ENCODE results near the gene CHST11.
"Not testable (repeated sequence)": the region's sequence is repeated elsewhere in the genome, so short reads cannot be mapped to it uniquely, and the experiment has no call there.

Gene CHST11

GRCh38 chr12:104790296-104791125 lies 333.8 kb downstream of the CHST11 start:
- DNase-seq: no peak

GRCh38 chr12:104792570-104792969 lies 335.8 kb downstream of the CHST11 start:
- DNase-seq: no peak

- no peak for DNase-seq
These were observed 336.5 kb downstream of the CHST11 start for GRCh38 chr12:104793285-104793684.

GRCh38 chr12:104793968-104794367 lies 337.2 kb downstream of the CHST11 start:
- DNase-seq: no peak

- DNase-seq: no peak
These were observed 339.7 kb downstream of the CHST11 start for GRCh38 chr12:104796475-104796862.

GRCh38 chr12:104799458-104799857 lies 342.7 kb downstream of the CHST11 start:
- DNase-seq: no peak

- DNase-seq: no peak
These were observed 344.3 kb downstream of the CHST11 start for GRCh38 chr12:104801005-104801404.

GRCh38 chr12:104801427-104801826 lies 344.7 kb downstream of the CHST11 start:
- DNase-seq: no peak

- DNase-seq: no peak
These were observed 345.5 kb downstream of the CHST11 start for GRCh38 chr12:104802208-104802607.

GRCh38 chr12:104805186-104805585 lies 348.4 kb downstream of the CHST11 start:
- DNase-seq: no peak

- DNase-seq: not testable (repeated sequence)
These were observed 349.4 kb downstream of the CHST11 start for GRCh38 chr12:104806194-104806593.

GRCh38 chr12:104809251-104809650 lies 352.5 kb downstream of the CHST11 start:
- DNase-seq: no peak

- DNase-seq: no peak
These were observed 353.1 kb downstream of the CHST11 start for GRCh38 chr12:104809706-104810385.

Data from GF-D8 (cell line).